Measurements from ENCODE around the gene MAGOH.

GRCh38 chr1:53203466-53203865 lies 34.9 kb downstream of the MAGOH start:
- TF ChIP-seq CTCF (IDR thresholded peaks at IDR 0.05): no peak
- no peak for TF ChIP-seq POLR2A (IDR thresholded peaks at IDR 0.05)
- no peak for TF ChIP-seq POLR2AphosphoS5 (IDR thresholded peaks at IDR 0.05)
- TF ChIP-seq EP300 (IDR thresholded peaks at IDR 0.05): no peak

Measured in stomach (tissue), 4 donors.